Peyer's patch (tissue), 4 donors: ENCODE data around the gene CUL1.

Experiments
- CTCF ChIP-seq, 6 experiments: fragments of 450-650 bp in 4 of 6; fragments of 200-600 bp in 2 of 6; sonication (generic) in 1 of 6; IDR thresholded peaks; one replicate each; pipeline ENCODE4 v1.5.1; 2017 to 2019; ENCODE audit warnings: antibody characterized with exemption in 6 of 6, mild to moderate bottlenecking in 3 of 6, moderate library complexity in 1 of 6
- POLR2A ChIP-seq, 2 donors: fragments of 450-650 bp; IDR thresholded peaks; one replicate each; pipeline ENCODE4 v1.5.1; 2017; ENCODE audit warnings: antibody characterized with exemption in 2 of 2, mild to moderate bottlenecking in 2 of 2, moderate library complexity in 2 of 2

DNA sequence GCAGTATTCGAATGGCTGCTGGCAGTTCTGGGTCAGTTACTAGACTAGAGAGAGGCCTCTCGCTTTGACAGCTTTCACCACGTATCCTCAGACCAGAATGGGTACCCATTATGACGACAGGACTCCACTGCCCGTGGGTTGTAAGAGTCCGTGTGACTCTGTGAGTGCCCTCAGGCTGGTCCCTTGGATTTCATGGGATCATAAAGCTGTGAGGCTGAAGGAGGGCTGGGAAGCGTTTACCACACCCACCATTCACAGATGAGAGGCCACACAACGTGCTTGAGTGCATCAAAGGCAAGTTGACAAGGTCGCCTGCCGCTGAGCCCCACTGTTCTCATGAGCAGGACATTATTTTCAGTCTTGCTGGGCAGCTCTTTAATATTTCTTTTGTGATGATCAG lies 98.1 kb downstream of the CUL1 start:
- TF ChIP-seq CTCF (IDR thresholded peaks at IDR 0.05): no peak
- TF ChIP-seq POLR2A (IDR thresholded peaks at IDR 0.05): no peak
